Amniotic stem cell (primary cell): ENCODE measurements around the gene RBM33.
A peak's percentile ranks its signal among the peaks of the same experiment; 100 is the strongest.

ENCODE experiments used
- DNase-seq: peaks from one replicate; lab custom pipeline; 2025; lab: John Stamatoyannopoulos, UW

The RBM33 gene

GRCh38 chr7:155797262-155798250 is 153.1 kb downstream of the RBM33 start:
- DNase-seq = no peak

- DNase-seq = no peak
Observed at GRCh38 chr7:155798673-155799439, 154.4 kb downstream of the RBM33 start.

GRCh38 chr7:155799514-155799913 is 155.1 kb downstream of the RBM33 start:
- no peak for DNase-seq

- no peak for DNase-seq
Observed at GRCh38 chr7:155800301-155800700, 155.8 kb downstream of the RBM33 start.

- DNase-seq = no peak
Observed at GRCh38 chr7:155800741-155801267, 156.3 kb downstream of the RBM33 start.

GRCh38 chr7:155802291-155802690 is 157.8 kb downstream of the RBM33 start:
- no peak for DNase-seq

GRCh38 chr7:155802906-155803417 is 158.5 kb downstream of the RBM33 start:
- DNase-seq = no peak

- DNase-seq = no peak
Observed at GRCh38 chr7:155803418-155804376, 159.2 kb downstream of the RBM33 start.

GRCh38 chr7:155804431-155804831 is 160.0 kb downstream of the RBM33 start:
- DNase-seq = no peak

- DNase-seq = peak; percentile 12
Observed at GRCh38 chr7:155804897-155805825, 160.7 kb downstream of the RBM33 start.

- no peak for DNase-seq
Observed at GRCh38 chr7:155805826-155806095, 161.3 kb downstream of the RBM33 start.

GRCh38 chr7:155806096-155806871 is 161.8 kb downstream of the RBM33 start:
- DNase-seq = no peak

GRCh38 chr7:155807065-155807671 is 162.7 kb downstream of the RBM33 start:
- DNase-seq = no peak

- no peak for DNase-seq
Observed at GRCh38 chr7:155807789-155808548, 163.5 kb downstream of the RBM33 start.

GRCh38 chr7:155808549-155809331 is 164.3 kb downstream of the RBM33 start:
- no peak for DNase-seq

GRCh38 chr7:155809332-155809946 is 165.0 kb downstream of the RBM33 start:
- no peak for DNase-seq
